ENCODE data around the gene OTULIN. TPM values are rescaled to one million over a fixed set of nuclear protein-coding genes. Genes with fewer than 3 reads are reported as not detected.

The OTULIN gene
- total and polyA plus RNA-seq, 4 donors: 8.6 to 60.4 (median 30.6) TPM

- no peaks in the 10 kb centered on the region for H3K27me3 ChIP-seq (ENCODE audit: control insufficient read depth in 1 of 2, insufficient read depth in 2 of 2, low read length in 1 of 2)
- WGBS, 2 donors: 93 to 95% methylated on average over 11 of the region's 11 CpGs
- no peaks in the 10 kb centered on the region for H3K36me3 ChIP-seq (ENCODE audit: control insufficient read depth in 1 of 2, insufficient read depth in 2 of 2, low read length in 1 of 2)
- H3K4me3 ChIP-seq (ENCODE audit: low read length in 2 of 2): no peak overlapping the region
- intact Hi-C loops (cut with DNase I): no loop called here
- H3K9me3 ChIP-seq (ENCODE audit: control insufficient read depth, low read length): no peaks in the 10 kb centered on the region
- DNase-seq (no peak), ATAC-seq (ENCODE audit: low FRiP score) (no peak)
- peaks cover 0 to 2% of the 10 kb centered on the region in 2 donors for H3K4me1 ChIP-seq (ENCODE audit: control insufficient read depth in 1 of 2, insufficient read depth in 2 of 2, low read length in 2 of 2)
- H3K27ac ChIP-seq (ENCODE audit: low read depth in 1 of 2, low read length in 2 of 2): no peak overlapping the region
Measured at GRCh38 chr5:14741801-14742440, 77.4 kb downstream of the OTULIN start.

GRCh38 chr5:14742498-14742897 lies 78.0 kb downstream of the OTULIN start:
- H3K9me3 ChIP-seq (ENCODE audit: control insufficient read depth, low read length): no peaks in the 10 kb centered on the region
- DNase-seq (no peak), ATAC-seq (ENCODE audit: low FRiP score) (no peak)
- peaks cover 0 to 2% of the 10 kb centered on the region in 2 donors for H3K4me1 ChIP-seq (ENCODE audit: control insufficient read depth in 1 of 2, insufficient read depth in 2 of 2, low read length in 2 of 2)
- peak overlapping the region in 1 of 2 donors; percentile 5 for H3K27ac ChIP-seq (ENCODE audit: low read depth in 1 of 2, low read length in 2 of 2)
- no peaks in the 10 kb centered on the region for H3K36me3 ChIP-seq (ENCODE audit: control insufficient read depth in 1 of 2, insufficient read depth in 2 of 2, low read length in 1 of 2)
- intact Hi-C loops (cut with DNase I): no loop called here
- H3K4me3 ChIP-seq (ENCODE audit: low read length in 2 of 2): no peak overlapping the region
- no peaks in the 10 kb centered on the region for H3K27me3 ChIP-seq (ENCODE audit: control insufficient read depth in 1 of 2, insufficient read depth in 2 of 2, low read length in 1 of 2)
- WGBS, 2 donors: 90 to 92% methylated on average over 9 of the region's 9 CpGs

- 7 to 13% methylated on average over 6 of the region's 6 CpGs for whole genome bisulfite sequencing, 2 donors
- intact Hi-C loops (cut with DNase I): no loop called here
- Histone ChIP-seq H3K27ac (ENCODE audit: low read depth in 1 of 2, low read length in 2 of 2) (peak overlapping the region; percentile 53 to 63), H3K4me3 (ENCODE audit: low read length in 2 of 2) (no peak overlapping the region), H3K4me1 (ENCODE audit: control insufficient read depth in 1 of 2, insufficient read depth in 2 of 2, low read length in 2 of 2) (peaks cover 0 to 5% of the 10 kb centered on the region in 2 donors), H3K9me3 (ENCODE audit: control insufficient read depth, low read length) (no peaks in the 10 kb centered on the region), H3K36me3 (ENCODE audit: control insufficient read depth in 1 of 2, insufficient read depth in 2 of 2, low read length in 1 of 2) (no peaks in the 10 kb centered on the region), H3K27me3 (ENCODE audit: control insufficient read depth in 1 of 2, insufficient read depth in 2 of 2, low read length in 1 of 2) (no peaks in the 10 kb centered on the region)
- no peak for DNase-seq
- ATAC-seq (ENCODE audit: low FRiP score): no peak
Measured at GRCh38 chr5:14743601-14744295, 79.2 kb downstream of the OTULIN start.

GRCh38 chr5:14744296-14745187 lies 80.0 kb downstream of the OTULIN start:
- Histone ChIP-seq H3K4me3 (ENCODE audit: low read length in 2 of 2) (no peak overlapping the region), H3K27ac (ENCODE audit: low read depth in 1 of 2, low read length in 2 of 2) (peak overlapping the region; percentile 5 to 20), H3K27me3 (ENCODE audit: control insufficient read depth in 1 of 2, insufficient read depth in 2 of 2, low read length in 1 of 2) (no peaks in the 10 kb centered on the region), H3K9me3 (ENCODE audit: control insufficient read depth, low read length) (no peaks in the 10 kb centered on the region), H3K4me1 (ENCODE audit: control insufficient read depth in 1 of 2, insufficient read depth in 2 of 2, low read length in 2 of 2) (peaks cover 0 to 5% of the 10 kb centered on the region in 2 donors), H3K36me3 (ENCODE audit: control insufficient read depth in 1 of 2, insufficient read depth in 2 of 2, low read length in 1 of 2) (no peaks in the 10 kb centered on the region)
- intact Hi-C loops (cut with DNase I): loop anchor here in 1 of 2 donors (5.0 kb wide), 1 partner anchor 68 kb away; no protein-coding TSS in a partner anchor
- no peak for DNase-seq
- ATAC-seq (ENCODE audit: low FRiP score): no peak
- WGBS, 2 donors: 59% methylated on average over 14 of the region's 14 CpGs

GRCh38 chr5:14745188-14745563 lies 80.7 kb downstream of the OTULIN start:
- no peaks in the 10 kb centered on the region for H3K9me3 ChIP-seq (ENCODE audit: control insufficient read depth, low read length)
- WGBS, 2 donors: 82 to 84% methylated on average over 5 of the region's 5 CpGs
- no peak for ATAC-seq (ENCODE audit: low FRiP score)
- no peak overlapping the region for H3K4me3 ChIP-seq (ENCODE audit: low read length in 2 of 2)
- DNase-seq: no peak
- no peaks in the 10 kb centered on the region for H3K36me3 ChIP-seq (ENCODE audit: control insufficient read depth in 1 of 2, insufficient read depth in 2 of 2, low read length in 1 of 2)
- peak overlapping the region in 1 of 2 donors; percentile 5 for H3K27ac ChIP-seq (ENCODE audit: low read depth in 1 of 2, low read length in 2 of 2)
- intact Hi-C loops (cut with DNase I): loop anchor here in 1 of 2 donors (5.0 kb wide), 1 partner anchor 67 kb away; no protein-coding TSS in a partner anchor
- peaks cover 0 to 5% of the 10 kb centered on the region in 2 donors for H3K4me1 ChIP-seq (ENCODE audit: control insufficient read depth in 1 of 2, insufficient read depth in 2 of 2, low read length in 2 of 2)
- no peaks in the 10 kb centered on the region for H3K27me3 ChIP-seq (ENCODE audit: control insufficient read depth in 1 of 2, insufficient read depth in 2 of 2, low read length in 1 of 2)

GRCh38 chr5:14745753-14746152 lies 81.2 kb downstream of the OTULIN start:
- intact Hi-C loops (cut with DNase I): loop anchor here in 1 of 2 donors (5.0 kb wide), 1 partner anchor 67 kb away; no protein-coding TSS in a partner anchor
- Histone ChIP-seq H3K27ac (ENCODE audit: low read depth in 1 of 2, low read length in 2 of 2) (no peak overlapping the region), H3K9me3 (ENCODE audit: control insufficient read depth, low read length) (no peaks in the 10 kb centered on the region), H3K36me3 (ENCODE audit: control insufficient read depth in 1 of 2, insufficient read depth in 2 of 2, low read length in 1 of 2) (no peaks in the 10 kb centered on the region), H3K27me3 (ENCODE audit: control insufficient read depth in 1 of 2, insufficient read depth in 2 of 2, low read length in 1 of 2) (no peaks in the 10 kb centered on the region), H3K4me3 (ENCODE audit: low read length in 2 of 2) (no peak overlapping the region), H3K4me1 (ENCODE audit: control insufficient read depth in 1 of 2, insufficient read depth in 2 of 2, low read length in 2 of 2) (peaks cover 0 to 5% of the 10 kb centered on the region in 2 donors)
- 94 to 97% methylated on average over 14 of the region's 14 CpGs for WGBS, 2 donors
- ATAC-seq (ENCODE audit: low FRiP score) (no peak), DNase-seq (no peak)

- no peak overlapping the region for H3K27ac ChIP-seq (ENCODE audit: low read depth in 1 of 2, low read length in 2 of 2)
- intact Hi-C loops (cut with DNase I): loop anchor here in 1 of 2 donors (5.0 kb wide), 1 partner anchor 64 kb away; no protein-coding TSS in a partner anchor
- ATAC-seq (ENCODE audit: low FRiP score) (peak; percentile 58), DNase-seq (peak in 1 of 2 donors; percentile 74)
- H3K36me3 ChIP-seq (ENCODE audit: control insufficient read depth in 1 of 2, insufficient read depth in 2 of 2, low read length in 1 of 2): peaks cover 0 to 1% of the 10 kb centered on the region in 2 donors
- H3K4me1 ChIP-seq (ENCODE audit: control insufficient read depth in 1 of 2, insufficient read depth in 2 of 2, low read length in 2 of 2): peaks cover 0 to 3% of the 10 kb centered on the region in 2 donors
- 55 to 62% methylated on average over 12 of the region's 12 CpGs for WGBS, 2 donors
- no peaks in the 10 kb centered on the region for H3K9me3 ChIP-seq (ENCODE audit: control insufficient read depth, low read length)
- no peaks in the 10 kb centered on the region for H3K27me3 ChIP-seq (ENCODE audit: control insufficient read depth in 1 of 2, insufficient read depth in 2 of 2, low read length in 1 of 2)
- no peak overlapping the region for H3K4me3 ChIP-seq (ENCODE audit: low read length in 2 of 2)
Measured at GRCh38 chr5:14748180-14748900, 83.8 kb downstream of the OTULIN start.

All from aorta (tissue), 5 donors.